Sigmoid colon (tissue), 7 donors: ENCODE data around the gene MYRF. TPM values are rescaled to one million over a fixed set of nuclear protein-coding genes. Genes with fewer than 3 reads are reported as not detected.

ENCODE experiments used
- DNase-seq: peaks from one replicate; pipeline ENCODE4 v3.0.0-alpha.2; 2019
- H3K27ac ChIP-seq, 4 donors: fragments of 200-600 bp; sonication (generic); one replicate each; pipeline ENCODE4 v1.5.1; 2016 to 2019; ENCODE audit warnings: mild to moderate bottlenecking in 1 of 4
- H3K27me3 ChIP-seq, 3 donors: fragments of 200-600 bp; sonication (generic); one replicate each; pipeline ENCODE4 v1.5.1; 2019; ENCODE audit warnings: mild to moderate bottlenecking in 1 of 3
- H3K36me3 ChIP-seq, 4 donors: fragments of 200-600 bp; sonication (generic); one replicate each; pipeline ENCODE4 v1.5.1; 2016 to 2019
- H3K4me1 ChIP-seq, 4 donors: fragments of 200-600 bp; sonication (generic); one replicate each; pipeline ENCODE4 v1.5.1; 2017 to 2019
- H3K4me3 ChIP-seq, 4 donors: fragments of 200-600 bp; sonication (generic); one replicate each; pipeline ENCODE4 v1.5.1; 2017 to 2019; ENCODE audit warnings: mild to moderate bottlenecking in 2 of 4, moderate library complexity in 1 of 4
- H3K9me3 ChIP-seq, 4 donors: fragments of 200-600 bp in 3 of 4; sonication (generic) in 3 of 4; one replicate each; pipeline versions ENCODE4 v1.5.1 to v1.6.1; 2013 to 2019
- EP300 ChIP-seq, 4 donors: sonication (generic); formaldehyde crosslinking; IDR thresholded peaks; one replicate each; pipeline ENCODE4 v1.6.1; 2017; ENCODE audit warnings: antibody characterized with exemption in 4 of 4
- POLR2A ChIP-seq, 2 donors: fragments of 450-650 bp; IDR thresholded peaks; one replicate each; pipeline ENCODE4 v1.6.1; 2016; ENCODE audit warnings: antibody characterized with exemption in 2 of 2, mild to moderate bottlenecking in 2 of 2, moderate library complexity in 2 of 2
- POLR2AphosphoS5 ChIP-seq, 4 donors: sonication (generic); formaldehyde crosslinking; IDR thresholded peaks; one replicate each; pipeline ENCODE4 v1.6.1; 2017; ENCODE audit warnings: antibody characterized with exemption in 4 of 4
- WGBS, 2 donors: extraction: QIAGEN DNeasy Blood & Tissue Kit; methylation state at CpG; one replicate each; pipeline ENCODE4 v1.1.7; 2013; 5-methylcytosine and 5-hydroxymethylcytosine counted together
- intact Hi-C: fragments of 100-400 bp; cut with DNase I; formaldehyde crosslinking; loops from one replicate; pipeline ENCODE4 v1.15.1; 2023
- polyA plus RNA-seq, 3 donors: library from polyadenylated mRNA; stranded (reverse); fragments of 200-250 nt; gene quantifications; one replicate each; pipeline ENCODE4 v1.2.3, GENCODE V29; 2013
- total RNA-seq, 4 donors: library from RNA; depleted of rRNA; stranded (reverse); fragments of >200 nt; gene quantifications; one replicate each; pipeline ENCODE4 v1.1.0, GENCODE V29; 2016
- TF ChIP-seq, protein P1 (sequence below), 4 experiments: fragments of 450-650 bp in 3 of 4; fragments of 200-600 bp in 1 of 4; IDR thresholded peaks; one replicate each; pipeline ENCODE4 v1.5.1; 2016 to 2019; ENCODE audit warnings: antibody characterized with exemption in 4 of 4, mild to moderate bottlenecking in 3 of 4, moderate library complexity in 2 of 4
- donor health status: healthy with polysubstance abuse.
- donor health status: Bipolar disorder and iron deficiency.
- donor health status: healthy.

The MYRF gene
- total and polyA plus RNA-seq, 7 donors = under 0.01 to 6.4 (median 0.66) TPM

DNA sequence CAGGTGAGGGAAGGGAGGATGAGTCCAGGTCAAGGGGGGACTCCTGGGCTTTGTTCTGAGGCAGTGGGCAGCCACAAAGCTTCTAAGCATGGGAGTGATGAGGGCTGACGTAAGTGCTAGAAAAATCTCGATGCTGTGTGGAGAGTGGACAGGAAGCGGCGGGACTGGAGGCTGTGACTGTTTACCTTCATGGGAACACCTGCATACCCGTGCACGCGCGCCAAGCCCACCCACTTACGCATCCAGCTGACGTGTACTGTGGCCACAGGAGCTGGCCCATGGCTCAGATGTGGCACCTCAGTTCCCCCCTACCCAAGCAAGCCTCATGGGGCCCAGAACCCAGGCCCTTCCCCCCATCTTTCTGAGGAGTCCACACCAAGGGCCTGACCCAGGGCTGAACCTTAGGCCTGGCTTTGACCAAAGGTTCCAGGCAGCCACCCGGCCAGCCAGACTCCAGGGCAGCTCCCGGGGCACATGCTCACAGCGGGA is 14.0 kb downstream of the MYRF start:
- intact Hi-C loops = no loop called here
- Histone ChIP-seq H3K9me3 (no peaks in the 10 kb centered on the region), H3K27me3 (peaks cover 0 to 38% (median 0%) of the 10 kb centered on the region in 3 donors), H3K36me3 (no peaks in the 10 kb centered on the region), H3K4me1 (no peaks in the 10 kb centered on the region), H3K4me3 (no peak overlapping the region), H3K27ac (no peak overlapping the region)
- no peak for TF ChIP-seq POLR2A (IDR thresholded peaks at IDR 0.05)
- TF ChIP-seq, protein P1, sequence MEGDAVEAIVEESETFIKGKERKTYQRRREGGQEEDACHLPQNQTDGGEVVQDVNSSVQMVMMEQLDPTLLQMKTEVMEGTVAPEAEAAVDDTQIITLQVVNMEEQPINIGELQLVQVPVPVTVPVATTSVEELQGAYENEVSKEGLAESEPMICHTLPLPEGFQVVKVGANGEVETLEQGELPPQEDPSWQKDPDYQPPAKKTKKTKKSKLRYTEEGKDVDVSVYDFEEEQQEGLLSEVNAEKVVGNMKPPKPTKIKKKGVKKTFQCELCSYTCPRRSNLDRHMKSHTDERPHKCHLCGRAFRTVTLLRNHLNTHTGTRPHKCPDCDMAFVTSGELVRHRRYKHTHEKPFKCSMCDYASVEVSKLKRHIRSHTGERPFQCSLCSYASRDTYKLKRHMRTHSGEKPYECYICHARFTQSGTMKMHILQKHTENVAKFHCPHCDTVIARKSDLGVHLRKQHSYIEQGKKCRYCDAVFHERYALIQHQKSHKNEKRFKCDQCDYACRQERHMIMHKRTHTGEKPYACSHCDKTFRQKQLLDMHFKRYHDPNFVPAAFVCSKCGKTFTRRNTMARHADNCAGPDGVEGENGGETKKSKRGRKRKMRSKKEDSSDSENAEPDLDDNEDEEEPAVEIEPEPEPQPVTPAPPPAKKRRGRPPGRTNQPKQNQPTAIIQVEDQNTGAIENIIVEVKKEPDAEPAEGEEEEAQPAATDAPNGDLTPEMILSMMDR (IDR thresholded peaks at IDR 0.05) = no peak
- TF ChIP-seq EP300 (IDR thresholded peaks at IDR 0.05) = no peak
- TF ChIP-seq POLR2AphosphoS5 (IDR thresholded peaks at IDR 0.05) = no peak
- 76 to 77% methylated on average over 13 of the region's 13 CpGs for WGBS, 2 donors
- no peak for DNase-seq

DNA sequence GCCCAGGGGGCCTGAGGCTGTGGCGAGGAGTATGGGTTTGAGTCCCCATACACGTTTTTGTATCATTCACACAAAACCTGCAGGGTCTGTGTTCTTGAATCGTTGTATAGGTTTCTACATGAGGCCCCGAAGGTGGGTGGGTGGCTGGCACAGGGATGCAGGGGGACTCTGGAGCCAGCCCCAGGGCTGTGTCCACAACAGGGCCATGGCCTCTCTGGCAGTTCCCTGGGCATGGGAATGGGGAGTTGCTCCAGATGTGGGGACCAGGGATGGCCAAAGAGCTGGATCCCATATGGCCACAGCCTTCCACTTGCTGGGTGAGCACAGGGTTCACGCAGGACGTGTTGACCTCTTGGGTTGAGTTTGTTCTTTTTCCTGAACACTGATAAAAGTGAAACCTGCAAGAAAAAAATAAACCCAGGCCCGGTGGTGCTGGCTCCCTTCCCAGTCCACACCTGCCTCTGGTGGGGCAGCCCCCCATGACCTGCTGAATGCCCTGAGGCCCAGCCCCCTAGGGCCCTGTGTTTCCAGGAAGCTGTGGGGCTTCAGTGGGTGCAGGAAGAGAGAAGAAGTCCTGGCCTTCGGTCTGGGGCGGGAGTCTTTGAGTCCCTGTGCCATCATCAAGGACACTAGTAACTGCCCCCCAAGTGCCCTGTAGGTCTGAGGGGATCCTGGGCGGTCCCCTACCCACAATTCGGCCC is 16.1 kb downstream of the MYRF start:
- H3K9me3 ChIP-seq = no peaks in the 10 kb centered on the region
- no peaks in the 10 kb centered on the region for H3K4me1 ChIP-seq
- peaks cover 0 to 22% (median 0%) of the 10 kb centered on the region in 3 donors for H3K27me3 ChIP-seq
- intact Hi-C loops = no loop called here
- no peaks in the 10 kb centered on the region for H3K36me3 ChIP-seq
- 69 to 72% methylated on average over 11 of the region's 11 CpGs for WGBS, 2 donors
- H3K27ac ChIP-seq = no peak overlapping the region
- no peak overlapping the region for H3K4me3 ChIP-seq
- no peak for DNase-seq
- TF ChIP-seq, protein P1 (IDR thresholded peaks at IDR 0.05) = no peak
- TF ChIP-seq EP300 (IDR thresholded peaks at IDR 0.05) (no peak), POLR2A (IDR thresholded peaks at IDR 0.05) (no peak), POLR2AphosphoS5 (IDR thresholded peaks at IDR 0.05) (no peak)

DNA sequence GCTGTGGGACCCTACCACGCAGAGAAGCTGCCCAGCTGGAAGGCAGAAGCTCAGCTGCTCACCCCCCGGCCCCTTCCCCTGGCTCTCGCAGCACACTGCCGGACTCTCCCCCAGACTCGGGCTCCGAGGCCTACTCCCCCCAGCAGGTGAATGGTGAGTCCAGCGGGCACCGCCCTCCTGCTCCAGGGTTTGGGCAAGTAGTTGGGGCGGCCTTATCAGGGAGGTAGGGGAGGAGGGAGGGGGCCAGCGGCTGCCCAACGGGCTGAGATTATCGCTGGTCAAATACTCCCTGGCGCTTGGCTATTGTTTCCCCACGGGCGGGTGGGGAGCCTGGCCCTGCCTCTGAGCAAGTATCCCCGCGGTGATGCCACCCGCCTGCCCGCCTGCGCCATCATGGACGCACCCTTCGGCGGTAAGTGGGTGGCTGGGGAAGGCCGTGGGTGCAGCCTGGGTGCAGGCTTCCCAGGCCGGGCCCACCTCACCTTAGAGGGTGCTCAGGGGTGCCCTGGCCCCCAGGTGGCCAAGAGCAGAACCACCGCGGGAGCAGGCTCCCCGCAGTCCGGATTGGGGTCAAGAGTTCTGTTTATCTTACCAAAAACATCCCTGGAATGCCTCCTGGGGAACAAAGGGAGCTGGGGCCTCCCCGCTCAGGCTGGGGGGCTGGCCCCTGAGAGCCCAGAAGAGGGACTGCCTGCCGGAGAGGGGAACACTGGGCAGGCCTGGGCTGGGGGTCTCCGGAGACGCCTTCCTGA is 16.9 kb downstream of the MYRF start:
- DNase-seq = no peak
- WGBS, 2 donors = 79 to 81% methylated on average over 33 of the region's 33 CpGs
- intact Hi-C loops = no loop called here
- H3K4me1 ChIP-seq = no peaks in the 10 kb centered on the region
- no peak overlapping the region for H3K27ac ChIP-seq
- no peaks in the 10 kb centered on the region for H3K9me3 ChIP-seq
- H3K27me3 ChIP-seq = peaks cover 0 to 16% (median 0%) of the 10 kb centered on the region in 3 donors
- H3K36me3 ChIP-seq = no peaks in the 10 kb centered on the region
- no peak overlapping the region for H3K4me3 ChIP-seq
- TF ChIP-seq POLR2AphosphoS5 (IDR thresholded peaks at IDR 0.05) (no peak), POLR2A (IDR thresholded peaks at IDR 0.05) (no peak), EP300 (IDR thresholded peaks at IDR 0.05) (no peak)
- TF ChIP-seq, protein P1 (IDR thresholded peaks at IDR 0.05) = no peak

DNA sequence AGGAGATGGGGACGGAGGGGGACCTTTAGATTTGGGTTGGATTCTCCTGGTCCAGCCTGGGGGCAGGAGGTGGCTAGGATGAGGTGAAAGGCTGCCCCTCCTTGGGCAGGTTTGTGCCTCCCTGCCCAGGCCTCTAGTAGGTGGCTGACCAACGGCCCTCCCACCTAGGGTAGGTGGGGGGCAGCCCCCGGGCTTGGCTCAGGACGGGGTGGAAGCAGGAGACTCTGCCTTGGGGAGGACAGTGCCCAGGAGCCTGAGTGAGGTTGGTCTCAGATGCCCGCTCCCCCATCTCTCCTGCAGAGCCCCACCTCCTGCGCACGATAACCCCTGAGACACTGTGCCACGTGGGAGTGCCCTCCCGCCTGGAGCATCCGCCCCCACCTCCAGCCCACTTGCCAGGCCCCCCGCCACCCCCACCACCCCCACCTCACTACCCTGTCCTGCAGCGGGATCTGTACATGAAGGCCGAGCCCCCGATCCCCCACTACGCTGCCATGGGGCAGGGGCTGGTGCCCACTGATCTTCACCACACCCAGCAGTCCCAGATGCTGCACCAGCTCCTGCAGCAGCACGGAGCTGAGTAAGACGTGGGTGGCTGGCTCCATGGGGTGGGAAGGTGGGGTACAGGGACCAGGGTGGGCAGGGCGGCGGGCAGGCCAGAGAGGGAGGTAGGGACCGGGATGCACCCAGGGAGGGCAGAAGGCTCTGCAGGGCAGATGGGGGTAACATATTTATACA is 17.7 kb downstream of the MYRF start:
- intact Hi-C loops = no loop called here
- Histone ChIP-seq H3K36me3 (no peaks in the 10 kb centered on the region), H3K27me3 (peaks cover 0 to 11% (median 0%) of the 10 kb centered on the region in 3 donors), H3K4me3 (no peak overlapping the region), H3K4me1 (no peaks in the 10 kb centered on the region), H3K27ac (no peak overlapping the region), H3K9me3 (no peaks in the 10 kb centered on the region)
- TF ChIP-seq EP300 (IDR thresholded peaks at IDR 0.05) (no peak), POLR2AphosphoS5 (IDR thresholded peaks at IDR 0.05) (no peak), POLR2A (IDR thresholded peaks at IDR 0.05) (no peak)
- TF ChIP-seq, protein P1 (IDR thresholded peaks at IDR 0.05) = no peak
- no peak for DNase-seq
- 90 to 91% methylated on average over 20 of the region's 20 CpGs for WGBS, 2 donors
